Activated CD8-positive, alpha-beta memory T cell treated with anti-CD3 and anti-CD28 coated beads, Interleukin-2, amount 50 U/mL, for 1 hour (primary cell): ENCODE data around the gene VCAN.

Experiments
- DNase-seq: peaks from one replicate; pipeline ENCODE4 v3.0.0-alpha.2; 2020; ENCODE audit errors: extremely low read depth

The VCAN gene

DNA sequence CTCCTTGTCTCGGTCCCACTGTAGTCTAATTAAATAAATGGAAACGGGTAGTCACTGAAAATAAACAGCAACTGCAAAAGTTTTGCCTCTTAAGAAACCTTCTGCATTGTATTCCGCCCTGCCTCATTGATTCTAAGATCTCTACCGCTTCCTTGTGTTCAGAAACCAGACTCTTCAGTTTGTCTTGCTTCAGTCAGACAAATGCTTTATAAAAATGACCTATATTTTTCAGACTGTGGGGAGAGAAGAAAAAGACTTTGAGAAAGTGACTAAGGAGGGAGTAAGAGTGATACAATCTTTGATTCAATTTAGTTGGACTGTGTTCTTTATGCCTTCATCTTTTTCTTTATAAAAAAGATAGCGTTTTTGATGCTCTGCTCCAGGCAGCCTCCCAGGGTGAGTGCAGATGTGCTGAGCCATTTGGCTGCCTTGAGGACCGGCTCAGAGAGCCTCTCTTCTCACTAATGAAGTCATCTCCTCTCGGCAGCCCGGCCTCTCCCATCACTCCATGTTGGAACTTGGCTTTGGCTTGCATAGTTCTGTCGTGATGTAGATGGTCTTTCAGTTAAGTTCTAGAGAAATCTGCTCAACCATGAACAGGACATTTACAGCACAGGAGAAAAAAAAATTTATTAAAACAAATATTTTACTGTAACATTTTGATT, 4.0 kb upstream of the VCAN start:
- no peak for DNase-seq

- DNase-seq, result no peak
Measured at GRCh38 chr5:83469075-83469474, 2.5 kb upstream of the VCAN start.

DNA sequence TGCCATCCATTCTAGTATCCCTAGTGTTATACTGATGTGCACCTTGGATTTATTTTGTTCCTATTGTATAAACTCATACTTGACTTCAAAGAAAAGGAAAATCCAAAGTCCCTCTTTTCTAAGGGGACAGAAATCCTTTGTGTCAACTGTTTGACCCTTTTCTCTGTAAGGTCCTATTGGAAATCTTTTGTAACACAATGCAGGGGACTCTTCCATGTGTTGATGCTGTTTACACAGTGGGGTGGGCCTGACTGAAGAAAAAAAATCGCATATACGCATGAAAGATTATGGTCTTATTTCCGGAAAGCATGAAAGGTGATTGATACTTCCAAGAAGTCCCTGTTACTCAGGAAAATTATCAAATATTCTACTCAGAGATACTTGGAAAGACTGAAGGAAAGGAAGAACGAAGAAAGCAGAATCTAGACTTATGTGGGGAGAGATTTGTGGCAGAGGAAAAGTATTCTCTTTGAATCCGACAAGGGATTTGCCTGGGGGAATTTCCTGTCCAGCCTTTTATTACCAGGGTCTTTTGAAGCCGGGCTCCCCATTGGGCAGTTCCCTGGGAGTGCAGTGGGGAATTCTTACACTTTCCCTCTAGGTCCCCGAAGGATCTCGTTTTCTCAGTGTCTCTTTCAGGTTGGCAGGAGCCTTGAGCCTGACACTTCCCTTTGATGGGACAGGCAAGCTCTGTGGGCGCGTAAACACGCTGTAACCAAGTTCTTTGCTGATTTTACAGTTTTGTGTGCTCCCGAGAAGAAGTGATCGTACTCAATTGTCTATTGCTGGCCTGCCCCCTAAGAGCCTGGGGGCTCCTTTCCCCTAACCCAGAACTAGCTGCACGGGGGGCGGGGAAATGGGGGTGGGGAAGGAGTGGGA, 779 bp upstream of the VCAN start:
- DNase-seq, result no peak

DNA sequence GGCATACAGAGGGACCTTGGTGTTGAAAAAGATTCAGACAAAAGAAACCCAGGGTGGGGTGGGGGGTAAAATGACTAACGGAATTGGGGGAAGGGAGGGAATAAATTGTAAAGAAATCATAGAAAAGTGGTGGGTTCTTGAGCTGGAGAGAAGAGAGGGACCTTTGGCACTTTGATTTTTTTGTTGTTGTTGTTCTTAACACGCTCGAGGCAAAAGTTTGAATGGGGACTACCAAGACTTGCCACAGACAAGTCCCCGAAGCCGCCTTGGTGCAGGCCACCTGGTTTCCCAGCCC, 616 bp downstream of the VCAN start:
- DNase-seq, result no peak

DNA sequence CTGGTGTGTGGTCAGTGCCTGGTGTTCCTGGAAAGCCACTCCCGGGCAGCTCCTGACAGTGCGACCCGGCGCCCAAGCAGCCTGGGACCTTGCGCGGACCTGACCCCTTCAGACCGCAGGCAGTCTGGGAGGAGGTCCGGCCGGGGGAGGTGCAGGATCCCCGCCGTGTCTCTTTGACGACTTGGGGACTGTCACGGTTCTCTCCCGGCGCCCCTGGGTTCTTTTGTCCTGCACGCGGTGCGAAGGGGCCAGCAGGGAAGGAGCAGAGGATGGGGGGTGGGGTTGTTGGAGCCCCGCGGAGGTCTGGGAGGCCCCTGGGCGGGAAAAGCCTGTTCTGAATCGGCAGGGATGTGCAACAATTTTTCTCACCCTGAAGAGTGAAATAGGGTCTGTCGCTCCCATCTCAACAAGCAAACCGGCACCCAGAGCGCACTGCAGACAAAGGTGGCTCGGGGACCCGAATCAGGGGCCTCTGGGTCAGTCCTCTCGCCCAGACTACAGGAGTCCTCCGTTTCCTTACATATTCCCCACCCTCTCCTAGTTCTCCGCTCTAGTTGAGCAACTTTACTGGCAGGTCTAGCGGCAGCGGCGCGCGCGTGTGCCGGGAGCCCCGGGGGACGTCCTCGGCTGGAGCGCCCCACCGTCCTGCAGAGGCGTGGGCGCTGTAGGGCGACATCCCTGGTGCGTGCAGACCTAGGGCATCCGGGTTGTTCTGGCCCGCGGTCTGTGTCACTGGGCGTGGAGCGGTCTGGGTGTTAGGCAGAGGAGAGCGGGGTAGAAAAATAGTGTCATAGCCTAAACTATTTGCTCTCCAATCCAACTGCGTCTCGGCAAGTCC, 1.2 kb downstream of the VCAN start:
- DNase-seq, result no peak

GRCh38 chr5:83473346-83474160, 2.0 kb downstream of the VCAN start:
- DNase-seq, result no peak

GRCh38 chr5:83474161-83474796, 2.7 kb downstream of the VCAN start:
- no peak for DNase-seq

DNA sequence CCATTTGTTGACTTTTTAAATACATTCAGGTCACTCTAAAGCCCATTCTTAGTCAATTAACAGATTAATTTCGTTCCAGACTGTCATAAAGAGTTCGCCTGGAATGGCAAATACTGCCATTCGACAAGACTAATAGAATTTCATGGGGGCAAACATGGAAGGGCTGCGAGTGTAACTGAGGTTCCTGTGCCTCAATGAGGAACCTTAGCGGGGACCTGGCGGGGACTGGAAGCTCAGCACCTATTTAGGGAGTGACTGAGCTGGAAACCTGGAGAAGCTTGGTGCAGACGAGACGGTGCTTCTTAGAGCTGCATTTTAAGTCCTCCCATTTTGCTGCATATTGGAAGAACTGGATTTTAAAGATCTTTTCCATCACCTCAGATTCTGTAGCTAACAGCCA, 3.4 kb downstream of the VCAN start:
- no peak for DNase-seq

- DNase-seq, result no peak
Measured at GRCh38 chr5:83475391-83475863, 3.9 kb downstream of the VCAN start.

- no peak for DNase-seq
Measured at GRCh38 chr5:83475935-83476814, 4.6 kb downstream of the VCAN start.

DNA sequence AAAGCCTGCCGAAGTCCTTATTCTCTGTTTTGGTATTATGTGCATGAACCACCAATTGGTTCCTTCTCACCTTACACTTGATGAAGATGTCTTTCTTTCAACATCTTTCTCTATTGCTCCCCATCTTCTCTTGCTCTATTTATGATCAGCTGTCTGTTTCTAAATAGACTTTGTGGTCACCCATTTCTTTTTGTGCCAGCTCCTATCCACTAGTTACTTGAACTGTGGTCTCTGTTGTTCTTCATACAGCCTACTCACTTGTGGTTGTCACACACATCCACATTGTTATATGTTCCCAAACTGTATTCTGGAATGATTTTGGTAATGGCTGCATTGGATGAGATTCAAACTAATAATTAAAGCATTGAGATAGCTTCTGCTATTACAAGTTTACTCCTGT, 11.4 kb downstream of the VCAN start:
- DNase-seq, result no peak

- no peak for DNase-seq
Measured at GRCh38 chr5:83484294-83484693, 12.8 kb downstream of the VCAN start.

DNA sequence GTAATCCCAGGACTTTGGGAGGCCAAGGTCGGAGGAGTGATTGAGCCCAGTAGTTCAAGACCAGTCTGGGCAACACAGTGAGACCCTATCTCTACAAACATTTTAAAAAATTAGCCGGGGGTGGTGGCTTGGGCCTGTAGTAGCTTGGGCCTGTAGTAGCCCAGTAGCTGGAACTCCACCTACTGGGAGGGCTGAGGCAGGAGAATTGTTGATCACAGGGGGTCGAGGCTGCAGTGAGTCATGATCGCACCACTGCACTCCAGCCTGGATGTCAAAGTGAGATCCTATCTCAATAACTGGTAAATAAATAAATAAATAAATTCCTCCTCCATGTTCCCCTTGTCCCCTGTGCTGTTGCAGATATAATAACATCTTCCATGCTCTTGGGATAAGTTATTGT, 14.3 kb downstream of the VCAN start:
- DNase-seq, result no peak

GRCh38 chr5:83487155-83487554, 15.6 kb downstream of the VCAN start:
- no peak for DNase-seq

- DNase-seq, result no peak
Measured at GRCh38 chr5:83488271-83488670, 16.7 kb downstream of the VCAN start.

- no peak for DNase-seq
Measured at GRCh38 chr5:83488821-83489220, 17.3 kb downstream of the VCAN start.

GRCh38 chr5:83490203-83490602, 18.7 kb downstream of the VCAN start:
- no peak for DNase-seq

- DNase-seq, result no peak
Measured at GRCh38 chr5:83492331-83492730, 20.8 kb downstream of the VCAN start.

- no peak for DNase-seq
Measured at GRCh38 chr5:83493644-83494043, 22.1 kb downstream of the VCAN start.

DNA sequence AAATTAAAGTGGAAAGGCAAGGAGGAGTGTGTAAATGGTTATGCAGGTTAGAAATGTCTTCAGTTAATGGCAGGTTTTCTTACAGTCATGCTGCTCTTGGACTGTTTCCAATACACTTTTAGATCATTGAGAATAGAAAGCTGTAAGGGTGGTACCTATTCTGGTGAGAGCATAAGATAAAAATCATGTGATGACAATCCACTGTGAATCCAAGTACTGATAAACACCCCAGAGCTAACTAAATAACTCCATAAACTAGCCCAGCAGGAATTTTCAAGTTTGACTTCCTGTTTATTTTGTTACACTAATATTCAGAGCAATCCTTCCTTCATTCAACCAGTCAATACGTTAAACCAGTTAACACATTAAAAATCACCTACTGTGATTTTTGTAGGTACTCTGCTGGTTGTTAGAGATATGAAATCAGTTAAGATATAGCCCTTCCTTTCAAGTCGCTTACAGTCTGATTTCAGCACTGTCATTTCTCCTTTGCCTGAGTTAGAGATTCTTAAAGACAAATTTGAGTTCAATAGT, 22.6 kb downstream of the VCAN start:
- no peak for DNase-seq
